Measurements from ENCODE around the gene KDM6A. TPM values are rescaled to one million over a fixed set of nuclear protein-coding genes. Genes with fewer than 3 reads are reported as not detected.
"Not testable (repeated sequence)": the region's sequence is repeated elsewhere in the genome, so short reads cannot be mapped to it uniquely, and the experiment has no call there.

The KDM6A gene
- total RNA-seq, 1 donor from 2014 or later = 26.2 TPM

- no peaks in the 10 kb centered on the region for H3K27me3 Mint-ChIP-seq
- intact Hi-C loops (cut with micrococcal nuclease) = no loop called here
- peaks cover 2% of the 10 kb centered on the region for H3K36me3 Mint-ChIP-seq (ENCODE audit: low read depth)
- no peak for DNase-seq
- no peaks in the 10 kb centered on the region for H3K9me3 Mint-ChIP-seq
- H3K27ac Mint-ChIP-seq = no peak overlapping the region
- H3K4me3 Mint-ChIP-seq = no peak overlapping the region
- peaks cover 14% of the 10 kb centered on the region for H3K4me1 Mint-ChIP-seq
Observed at GRCh38 chrX:44915361-44915868, 42.4 kb downstream of the KDM6A start.

GRCh38 chrX:44918722-44919121 lies 45.7 kb downstream of the KDM6A start:
- H3K27me3 Mint-ChIP-seq = no peaks in the 10 kb centered on the region
- H3K27ac Mint-ChIP-seq = no peak overlapping the region
- intact Hi-C loops (cut with micrococcal nuclease) = no loop called here
- peaks cover 4% of the 10 kb centered on the region for H3K36me3 Mint-ChIP-seq (ENCODE audit: low read depth)
- no peaks in the 10 kb centered on the region for H3K9me3 Mint-ChIP-seq
- no peak overlapping the region for H3K4me3 Mint-ChIP-seq
- peaks cover 18% of the 10 kb centered on the region for H3K4me1 Mint-ChIP-seq
- no peak for DNase-seq

- Mint-ChIP-seq H3K4me3 (peak overlapping the region; percentile 62), H3K4me1 (peaks cover 11% of the 10 kb centered on the region), H3K27ac (peak overlapping the region; percentile 84), H3K36me3 (ENCODE audit: low read depth) (peaks cover 4% of the 10 kb centered on the region), H3K27me3 (no peaks in the 10 kb centered on the region), H3K9me3 (no peaks in the 10 kb centered on the region)
- no peak for DNase-seq
- intact Hi-C loops (cut with micrococcal nuclease) = no loop called here
Observed at GRCh38 chrX:44922980-44923379, 50.0 kb downstream of the KDM6A start.

- peaks cover 5% of the 10 kb centered on the region for H3K36me3 Mint-ChIP-seq (ENCODE audit: low read depth)
- H3K9me3 Mint-ChIP-seq = no peaks in the 10 kb centered on the region
- H3K27me3 Mint-ChIP-seq = no peaks in the 10 kb centered on the region
- DNase-seq = no peak
- no peak overlapping the region for H3K27ac Mint-ChIP-seq
- H3K4me3 Mint-ChIP-seq = no peak overlapping the region
- intact Hi-C loops (cut with micrococcal nuclease) = no loop called here
- H3K4me1 Mint-ChIP-seq = peaks cover 7% of the 10 kb centered on the region
Observed at GRCh38 chrX:44927398-44927797, 54.4 kb downstream of the KDM6A start.

GRCh38 chrX:44931441-44931973 lies 58.5 kb downstream of the KDM6A start:
- DNase-seq = no peak
- Mint-ChIP-seq H3K4me1 (peaks cover 5% of the 10 kb centered on the region), H3K4me3 (no peak overlapping the region), H3K9me3 (no peaks in the 10 kb centered on the region), H3K36me3 (ENCODE audit: low read depth) (peaks cover 2% of the 10 kb centered on the region), H3K27me3 (no peaks in the 10 kb centered on the region), H3K27ac (no peak overlapping the region)
- intact Hi-C loops (cut with micrococcal nuclease) = no loop called here

- no peaks in the 10 kb centered on the region for H3K9me3 Mint-ChIP-seq
- intact Hi-C loops (cut with micrococcal nuclease) = no loop called here
- no peaks in the 10 kb centered on the region for H3K27me3 Mint-ChIP-seq
Observed at GRCh38 chrX:44935172-44935571, 62.2 kb downstream of the KDM6A start.

GRCh38 chrX:44935640-44936039 lies 62.7 kb downstream of the KDM6A start:
- no peaks in the 10 kb centered on the region for H3K27me3 Mint-ChIP-seq
- H3K27ac Mint-ChIP-seq = no peak overlapping the region
- intact Hi-C loops (cut with micrococcal nuclease) = no loop called here
- peaks cover 11% of the 10 kb centered on the region for H3K4me1 Mint-ChIP-seq
- DNase-seq = no peak
- H3K4me3 Mint-ChIP-seq = no peak overlapping the region
- H3K36me3 Mint-ChIP-seq (ENCODE audit: low read depth) = peaks cover 7% of the 10 kb centered on the region
- H3K9me3 Mint-ChIP-seq = no peaks in the 10 kb centered on the region

More at GRCh38 chrX:44935172-44935571, 62.2 kb downstream of the KDM6A start:
- H3K27ac Mint-ChIP-seq = no peak overlapping the region
- no peak for DNase-seq
- peaks cover 11% of the 10 kb centered on the region for H3K4me1 Mint-ChIP-seq
- peaks cover 5% of the 10 kb centered on the region for H3K36me3 Mint-ChIP-seq (ENCODE audit: low read depth)
- no peak overlapping the region for H3K4me3 Mint-ChIP-seq

- intact Hi-C loops (cut with micrococcal nuclease) = no loop called here
- no peak overlapping the region for H3K27ac Mint-ChIP-seq
- peaks cover 9% of the 10 kb centered on the region for H3K36me3 Mint-ChIP-seq (ENCODE audit: low read depth)
- no peaks in the 10 kb centered on the region for H3K9me3 Mint-ChIP-seq
- peaks cover 11% of the 10 kb centered on the region for H3K4me1 Mint-ChIP-seq
- no peaks in the 10 kb centered on the region for H3K27me3 Mint-ChIP-seq
- DNase-seq = no peak
- H3K4me3 Mint-ChIP-seq = no peak overlapping the region
Observed at GRCh38 chrX:44937606-44938005, 64.6 kb downstream of the KDM6A start.

- Mint-ChIP-seq H3K36me3 (ENCODE audit: low read depth) (peaks cover 9% of the 10 kb centered on the region), H3K27me3 (no peaks in the 10 kb centered on the region), H3K9me3 (no peaks in the 10 kb centered on the region), H3K4me3 (no peak overlapping the region), H3K4me1 (peaks cover 11% of the 10 kb centered on the region), H3K27ac (no peak overlapping the region)
- DNase-seq = no peak
- intact Hi-C loops (cut with micrococcal nuclease) = no loop called here
Observed at GRCh38 chrX:44938111-44938510, 65.1 kb downstream of the KDM6A start.

GRCh38 chrX:44940541-44940940 lies 67.6 kb downstream of the KDM6A start:
- DNase-seq; H3K27me3 Mint-ChIP-seq; H3K9me3 Mint-ChIP-seq; intact Hi-C loops (cut with micrococcal nuclease); H3K4me3 Mint-ChIP-seq; H3K27ac Mint-ChIP-seq: not testable (repeated sequence)
- Mint-ChIP-seq H3K36me3 (ENCODE audit: low read depth) (peaks cover 19% of the 10 kb centered on the region), H3K4me1 (peaks cover 11% of the 10 kb centered on the region)

GRCh38 chrX:44943007-44943406 lies 70.0 kb downstream of the KDM6A start:
- intact Hi-C loops (cut with micrococcal nuclease) = no loop called here
- Mint-ChIP-seq H3K4me3 (no peak overlapping the region), H3K9me3 (no peaks in the 10 kb centered on the region), H3K36me3 (ENCODE audit: low read depth) (peaks cover 19% of the 10 kb centered on the region), H3K27ac (no peak overlapping the region), H3K27me3 (no peaks in the 10 kb centered on the region), H3K4me1 (peaks cover 8% of the 10 kb centered on the region)
- no peak for DNase-seq

- intact Hi-C loops (cut with micrococcal nuclease) = loop anchor here (5.0 kb wide), 1 partner anchor 73 kb away; the partner anchor contains the start of gene KDM6A
- H3K27me3 Mint-ChIP-seq = no peaks in the 10 kb centered on the region
- H3K27ac Mint-ChIP-seq = no peak overlapping the region
- H3K36me3 Mint-ChIP-seq (ENCODE audit: low read depth) = peaks cover 14% of the 10 kb centered on the region
- peaks cover 8% of the 10 kb centered on the region for H3K4me1 Mint-ChIP-seq
- H3K9me3 Mint-ChIP-seq = no peaks in the 10 kb centered on the region
- no peak overlapping the region for H3K4me3 Mint-ChIP-seq
- no peak for DNase-seq
Observed at GRCh38 chrX:44944894-44945293, 71.9 kb downstream of the KDM6A start.

- Mint-ChIP-seq H3K27ac (no peak overlapping the region), H3K9me3 (no peaks in the 10 kb centered on the region), H3K4me1 (peaks cover 13% of the 10 kb centered on the region), H3K36me3 (ENCODE audit: low read depth) (peaks cover 12% of the 10 kb centered on the region), H3K27me3 (no peaks in the 10 kb centered on the region), H3K4me3 (no peak overlapping the region)
- intact Hi-C loops (cut with micrococcal nuclease) = loop anchor here (5.0 kb wide), 1 partner anchor 73 kb away; the partner anchor contains the start of gene KDM6A
- no peak for DNase-seq
Observed at GRCh38 chrX:44945736-44946135, 72.7 kb downstream of the KDM6A start.

GRCh38 chrX:44946771-44947170 lies 73.8 kb downstream of the KDM6A start:
- Mint-ChIP-seq H3K4me3 (no peak overlapping the region), H3K27me3 (no peaks in the 10 kb centered on the region), H3K27ac (no peak overlapping the region), H3K4me1 (peaks cover 16% of the 10 kb centered on the region), H3K9me3 (no peaks in the 10 kb centered on the region), H3K36me3 (ENCODE audit: low read depth) (peaks cover 12% of the 10 kb centered on the region)
- intact Hi-C loops (cut with micrococcal nuclease) = loop anchor here (5.0 kb wide), 1 partner anchor 74 kb away; the partner anchor contains the start of gene KDM6A
- DNase-seq = no peak

- DNase-seq = no peak
- H3K36me3 Mint-ChIP-seq (ENCODE audit: low read depth) = peaks cover 12% of the 10 kb centered on the region
- H3K4me3 Mint-ChIP-seq = no peak overlapping the region
- intact Hi-C loops (cut with micrococcal nuclease) = loop anchor here (5.0 kb wide), 1 partner anchor 76 kb away; the partner anchor contains the start of gene KDM6A
- H3K4me1 Mint-ChIP-seq = peaks cover 16% of the 10 kb centered on the region
- H3K27me3 Mint-ChIP-seq = no peaks in the 10 kb centered on the region
- no peak overlapping the region for H3K27ac Mint-ChIP-seq
- H3K9me3 Mint-ChIP-seq = no peaks in the 10 kb centered on the region
Observed at GRCh38 chrX:44947995-44948394, 75.0 kb downstream of the KDM6A start.
